SKM-1 (cell line): ENCODE results near the gene KCNJ1.

ENCODE experiments used
- DNase-seq: peaks from one replicate; lab custom pipeline; 2025; ENCODE audit not compliant: unreplicated experiment; lab: John Stamatoyannopoulos, UW

KCNJ1 gene

DNA sequence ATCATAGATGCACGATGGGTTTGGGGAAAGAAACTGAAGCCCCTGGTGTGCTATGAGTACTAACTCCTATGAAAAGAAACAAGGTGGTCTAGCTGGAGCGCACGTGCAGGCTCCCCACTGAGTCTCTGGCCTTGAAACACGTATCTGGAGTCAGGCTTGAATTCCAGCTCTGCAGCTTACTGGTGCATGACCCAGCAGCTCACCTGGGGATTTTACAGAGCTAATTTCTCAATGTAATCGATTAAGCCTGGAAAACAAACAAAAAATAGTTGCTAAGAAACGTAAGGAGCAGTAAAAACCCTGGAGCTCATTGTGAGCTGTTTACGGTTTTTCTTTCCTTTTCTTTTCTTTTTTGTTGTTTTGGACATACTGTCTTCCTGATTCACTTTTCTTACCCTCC, 12.3 kb downstream of the KCNJ1 start:
- DNase-seq: no peak

DNA sequence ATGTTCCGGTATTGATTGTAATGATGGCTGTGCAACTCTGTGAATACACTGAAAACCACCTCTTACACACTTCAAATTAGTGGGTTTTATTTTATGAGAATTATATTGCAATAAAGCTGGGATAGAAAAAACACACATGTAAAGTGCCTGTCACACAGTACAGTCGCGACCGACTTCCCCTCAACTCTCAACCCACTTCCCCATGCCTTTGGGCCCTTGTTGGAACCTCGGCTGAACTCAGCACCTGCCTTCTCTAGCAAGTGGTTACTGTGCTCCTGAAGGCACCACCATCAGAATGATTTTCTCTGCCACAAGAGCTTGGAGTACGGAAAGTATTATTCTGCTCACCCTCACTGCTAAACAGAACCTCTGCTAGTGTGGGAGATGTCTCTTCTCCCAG, 13.5 kb downstream of the KCNJ1 start:
- no peak for DNase-seq

DNA sequence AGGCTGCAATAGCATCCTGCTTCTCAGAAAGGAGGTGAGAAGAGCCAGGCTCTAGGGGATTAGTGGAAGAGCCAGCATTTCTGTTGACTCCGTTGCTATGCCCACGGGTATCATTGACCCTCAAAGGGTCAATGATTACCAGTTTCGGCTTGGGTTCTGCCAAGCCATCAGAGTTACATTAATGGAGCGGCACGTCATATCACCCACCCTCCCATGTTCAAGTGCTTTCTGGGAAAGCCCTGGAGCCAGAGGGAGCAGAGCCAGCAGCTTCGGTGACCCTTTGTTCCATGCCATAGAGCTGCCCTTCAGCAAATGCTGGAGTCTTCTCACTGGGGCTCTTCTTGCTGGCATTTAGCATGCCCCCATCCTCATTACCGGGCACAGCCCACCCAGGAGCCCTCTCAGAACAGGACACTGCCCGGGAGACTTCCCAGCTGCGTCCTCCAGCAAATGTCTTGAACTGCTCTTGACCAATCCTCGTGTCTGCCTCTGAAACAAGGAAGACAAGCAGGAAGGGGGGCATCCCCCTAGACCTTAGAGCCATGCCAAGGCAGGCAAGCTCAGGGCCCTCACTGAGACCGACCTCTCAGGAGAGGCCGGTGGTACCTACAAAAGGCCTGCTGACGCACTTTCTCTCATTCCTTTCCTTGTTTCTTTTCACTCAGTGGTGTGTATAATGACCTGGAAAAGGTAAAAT, 14.6 kb downstream of the KCNJ1 start:
- DNase-seq: no peak

DNA sequence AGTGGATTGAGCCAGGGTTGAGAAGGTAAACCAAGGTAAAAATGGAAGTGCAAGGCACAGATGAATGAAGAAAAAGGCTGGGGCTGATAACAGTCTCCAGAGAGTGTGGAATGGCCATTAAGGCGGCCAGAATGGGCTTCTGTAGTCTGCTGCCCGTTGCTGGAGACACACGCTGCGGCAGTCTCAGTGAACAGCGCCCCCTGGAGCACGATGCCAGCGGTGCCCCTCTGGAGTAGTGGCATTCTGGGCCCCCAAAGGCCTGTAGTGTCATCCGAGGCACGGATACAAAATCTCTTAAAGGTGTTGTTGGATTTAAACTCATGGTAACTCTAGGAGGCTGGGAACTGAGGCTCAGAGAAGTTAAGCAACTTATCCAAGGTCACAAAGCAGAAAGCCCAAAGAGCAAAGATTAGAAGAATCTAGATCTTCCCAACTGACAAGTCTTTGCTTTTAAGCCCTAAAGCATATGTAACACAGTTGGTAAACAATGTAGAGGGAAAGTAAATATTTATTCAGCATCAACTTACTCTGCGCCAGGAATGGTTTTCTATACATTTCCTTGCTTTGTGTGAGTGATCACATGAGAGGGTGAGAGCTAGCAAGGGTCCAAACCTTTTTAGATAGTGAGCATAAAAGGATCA, 18.2 kb downstream of the KCNJ1 start:
- peak; percentile 24 for DNase-seq

DNA sequence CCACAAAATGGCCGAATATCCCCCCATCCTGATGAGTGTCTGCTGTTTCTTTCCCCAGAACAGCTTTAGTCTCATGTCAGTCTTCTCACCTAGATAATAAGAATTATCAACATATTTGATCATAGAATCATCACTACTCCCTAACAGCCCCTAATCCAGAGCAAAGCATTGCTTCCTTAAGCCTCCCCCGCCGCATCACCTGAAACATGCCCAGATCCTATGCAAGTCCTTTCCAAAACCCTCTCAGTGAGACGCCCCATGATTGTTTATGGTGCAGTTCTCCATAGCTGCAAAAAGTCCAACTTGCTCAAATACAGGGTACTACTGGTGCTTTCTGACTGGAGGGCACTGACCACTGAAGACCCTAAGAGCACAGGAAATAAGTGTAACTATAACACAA, 20.1 kb downstream of the KCNJ1 start:
- no peak for DNase-seq

DNA sequence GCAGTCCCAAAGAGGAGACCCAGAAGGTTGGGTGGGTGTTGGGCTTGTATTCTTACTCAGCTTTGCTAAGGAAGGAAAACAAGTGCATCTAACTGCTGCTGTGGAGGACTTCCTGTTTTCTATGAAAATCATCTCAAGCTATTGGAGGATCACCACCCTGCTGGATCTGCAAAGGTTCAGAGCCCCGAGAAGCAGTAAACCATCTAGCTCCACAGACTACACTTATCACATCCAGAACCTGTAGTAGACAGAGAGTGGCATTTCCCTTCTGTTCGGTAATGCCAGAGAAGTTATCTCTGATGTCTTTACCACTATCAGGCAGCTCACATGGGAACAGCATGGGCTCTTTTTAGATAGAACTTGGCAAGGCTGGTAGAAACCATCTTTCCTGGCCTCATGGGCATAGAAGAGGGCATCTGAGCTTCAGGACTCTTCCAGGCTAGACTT, 21.7 kb downstream of the KCNJ1 start:
- DNase-seq: no peak

DNA sequence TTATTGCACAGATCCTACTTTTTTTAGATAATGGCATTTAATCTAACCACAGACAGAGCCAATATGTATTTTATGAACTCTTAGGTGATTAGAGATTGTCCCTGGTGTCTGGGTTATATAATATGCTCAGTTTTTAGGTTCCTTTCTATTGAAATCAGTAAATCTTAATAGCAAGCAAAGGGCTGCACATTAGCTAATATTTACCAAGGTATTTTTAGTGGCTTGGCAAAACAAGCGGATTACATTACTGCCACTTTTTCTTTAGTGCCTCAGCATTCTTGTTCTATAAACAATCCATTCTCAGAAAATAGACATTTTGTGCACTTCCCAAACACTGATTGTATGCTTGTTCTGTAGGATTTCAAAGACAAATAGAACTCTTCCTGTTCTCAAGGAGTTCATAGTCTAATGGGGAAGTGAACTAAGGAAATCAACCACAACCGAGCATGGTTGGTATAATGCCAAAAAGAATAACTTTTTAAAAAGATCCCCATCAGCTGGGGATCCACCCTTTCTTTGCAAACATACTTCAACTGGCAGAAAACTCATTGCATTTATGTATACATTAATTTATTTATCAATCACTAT, 23.8 kb downstream of the KCNJ1 start:
- DNase-seq: no peak

DNA sequence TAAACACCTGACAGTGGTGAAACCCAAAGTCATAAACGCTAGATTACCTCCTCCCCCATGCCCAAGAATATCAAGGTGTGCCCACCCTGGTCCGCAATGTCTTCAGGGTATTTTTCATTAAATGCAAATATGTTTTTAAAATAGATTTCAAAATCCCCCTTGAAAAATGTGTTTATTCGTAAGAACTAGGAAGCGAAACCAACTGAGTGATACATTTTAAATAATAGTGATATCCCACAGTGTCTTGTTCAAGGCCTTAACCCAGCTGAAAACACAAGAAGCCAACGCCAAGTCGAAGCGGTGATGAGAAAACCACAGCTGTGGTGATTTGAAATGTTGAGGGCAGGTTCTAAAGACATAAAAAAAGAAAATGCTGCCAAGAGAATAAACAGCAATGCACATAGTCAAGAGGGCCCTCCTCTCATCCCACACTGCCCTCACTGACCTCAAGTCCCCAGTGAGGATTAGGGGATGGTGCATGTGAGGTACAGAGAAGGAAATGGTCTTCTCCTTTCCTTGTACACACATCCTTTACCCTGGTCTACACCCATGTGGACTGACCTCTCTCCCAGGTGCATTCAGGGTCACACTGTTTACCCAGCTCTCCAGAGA, 25.5 kb downstream of the KCNJ1 start:
- no peak for DNase-seq

DNA sequence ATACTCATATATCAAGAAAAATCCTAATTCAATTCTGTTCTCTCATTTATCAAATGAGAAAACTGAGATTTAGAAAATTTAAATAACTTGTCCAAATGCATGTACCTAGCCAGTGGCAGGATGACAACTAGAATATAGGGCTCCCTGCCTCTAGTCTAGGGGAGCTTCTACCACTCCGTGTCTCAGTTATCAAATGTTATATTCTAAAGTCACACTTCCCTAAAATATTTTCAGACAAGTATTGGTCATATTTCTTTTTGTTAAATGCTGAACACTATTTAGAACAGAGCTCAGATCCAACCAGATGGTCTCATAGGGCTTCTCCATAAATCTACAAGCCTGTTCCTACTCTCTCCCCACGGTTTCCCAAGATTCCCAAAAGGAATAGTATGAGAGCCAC, 26.3 kb downstream of the KCNJ1 start:
- no peak for DNase-seq

DNA sequence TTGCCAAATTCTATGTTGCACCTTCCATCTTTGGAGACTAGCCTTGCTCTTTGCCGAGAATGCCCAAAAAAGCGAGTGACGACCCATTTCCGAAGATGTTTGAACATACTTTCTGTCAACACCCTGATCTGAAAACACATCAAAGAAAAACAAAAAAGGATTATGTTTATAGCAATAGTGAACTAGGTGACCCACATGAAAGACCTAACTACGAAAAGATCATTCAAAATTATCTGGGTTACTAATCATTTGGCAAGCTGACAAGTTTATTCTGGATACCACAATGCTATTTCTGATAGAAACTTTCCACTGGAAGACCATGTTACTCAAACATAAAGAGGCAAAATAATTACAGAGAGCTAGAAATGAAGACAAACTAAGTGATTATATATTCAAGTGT, 27.0 kb downstream of the KCNJ1 start:
- no peak for DNase-seq

DNA sequence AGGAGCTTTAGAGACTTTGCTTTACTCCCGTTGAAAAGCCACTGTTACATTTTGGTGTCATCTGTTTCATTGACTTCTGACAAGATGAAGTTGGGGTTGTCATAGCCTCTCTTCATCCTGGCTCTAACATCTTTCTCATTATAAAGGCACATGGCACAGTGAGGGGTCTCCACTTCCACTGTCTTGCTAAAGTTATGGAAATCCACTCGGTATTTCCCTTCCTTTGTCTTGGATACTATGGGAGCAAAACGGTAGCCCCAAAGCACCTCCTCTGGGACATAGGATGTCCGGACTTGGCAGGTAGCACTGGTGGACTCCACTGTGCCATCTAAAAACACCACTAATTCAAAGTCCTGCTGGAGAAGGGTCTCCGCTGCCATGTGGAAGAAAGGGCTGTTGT, 28.0 kb downstream of the KCNJ1 start:
- DNase-seq: no peak

DNA sequence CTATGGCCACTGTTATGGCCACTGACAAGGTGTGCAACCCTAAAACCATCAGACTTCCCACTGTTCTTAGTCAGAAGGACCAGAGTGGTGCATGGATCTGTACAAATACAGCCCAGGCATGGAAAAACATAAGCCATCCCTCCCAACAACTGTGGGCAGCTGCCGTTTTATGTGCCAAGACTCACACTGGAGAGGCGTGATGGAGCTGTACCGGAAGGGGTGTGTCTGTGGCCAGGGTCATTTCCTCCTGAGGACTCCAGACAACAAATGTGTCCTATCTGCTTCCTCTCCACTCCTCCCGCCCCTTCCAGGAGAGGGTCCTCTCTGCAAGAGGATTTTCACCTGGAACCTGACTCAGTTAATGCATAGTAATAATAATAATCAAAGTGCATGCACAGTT, 29.5 kb downstream of the KCNJ1 start:
- no peak for DNase-seq

DNA sequence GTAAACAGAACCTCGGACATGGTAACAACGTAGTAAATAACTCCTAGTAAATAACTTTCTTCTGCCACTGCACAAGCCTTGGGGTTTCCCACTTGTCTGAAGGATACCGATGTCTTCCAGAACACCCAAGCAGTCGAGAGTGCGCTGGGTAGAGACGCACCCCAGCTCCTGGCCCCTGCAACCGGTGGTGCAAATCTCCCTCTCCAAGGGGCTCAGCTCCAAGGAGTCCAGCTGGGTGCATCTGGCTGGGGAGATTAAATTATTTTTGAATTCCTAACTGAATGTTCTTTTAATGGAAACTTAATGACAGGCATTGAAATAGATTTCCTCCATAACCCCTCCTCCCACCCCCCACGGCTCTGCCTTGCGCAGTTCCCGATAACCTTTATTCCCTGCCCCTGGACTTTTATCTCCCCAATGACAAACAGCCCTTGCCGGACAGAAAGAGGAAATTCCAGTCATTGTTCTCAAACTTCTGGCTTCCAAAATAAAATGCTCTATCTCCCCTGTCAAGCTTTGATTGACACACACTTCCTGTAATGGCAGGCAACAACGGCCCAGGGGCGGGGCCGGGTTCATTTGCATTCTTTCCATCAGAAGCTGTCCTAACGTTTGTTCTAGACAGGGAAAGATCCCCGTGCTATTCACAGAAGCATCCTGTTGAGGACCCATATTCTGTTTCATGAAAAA, 31.2 kb downstream of the KCNJ1 start:
- no peak for DNase-seq

DNA sequence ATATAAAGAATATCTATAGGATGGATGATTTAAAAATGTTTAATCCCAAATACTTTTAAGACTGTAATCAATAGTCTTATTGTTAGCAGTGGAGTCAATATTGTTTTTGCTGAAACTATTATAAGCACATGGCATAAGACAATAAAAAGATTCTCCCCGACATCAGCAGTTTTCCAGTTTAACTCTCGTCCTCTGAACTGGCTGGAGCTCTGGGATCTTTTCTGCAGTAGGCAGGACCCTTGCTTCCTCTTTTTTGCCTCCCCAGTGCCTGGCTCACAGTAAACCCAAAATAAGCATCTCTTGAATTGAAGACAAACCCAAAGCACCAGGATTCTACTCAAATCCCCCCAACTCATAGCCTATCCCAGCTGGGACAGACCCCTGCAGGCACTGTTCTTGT, 32.9 kb downstream of the KCNJ1 start:
- no peak for DNase-seq

DNA sequence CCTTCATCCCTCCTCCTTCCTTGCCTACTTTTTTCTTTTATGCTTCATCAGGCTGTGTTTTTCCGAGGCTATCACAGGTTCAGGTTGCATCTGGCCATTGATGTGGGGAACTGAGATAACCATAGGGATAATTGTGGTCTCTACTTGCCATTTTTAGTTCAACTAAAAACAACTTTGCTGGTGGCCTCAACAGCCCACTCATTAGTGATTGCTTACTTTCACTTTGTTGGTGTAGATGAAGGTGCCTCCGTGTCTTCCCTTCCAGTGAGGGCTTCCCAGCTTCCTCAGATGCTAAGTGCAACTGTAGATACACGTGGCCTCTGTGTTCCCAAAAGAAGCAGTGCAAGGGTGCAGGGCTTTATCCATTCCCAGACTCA, 35.0 kb downstream of the KCNJ1 start:
- no peak for DNase-seq

DNA sequence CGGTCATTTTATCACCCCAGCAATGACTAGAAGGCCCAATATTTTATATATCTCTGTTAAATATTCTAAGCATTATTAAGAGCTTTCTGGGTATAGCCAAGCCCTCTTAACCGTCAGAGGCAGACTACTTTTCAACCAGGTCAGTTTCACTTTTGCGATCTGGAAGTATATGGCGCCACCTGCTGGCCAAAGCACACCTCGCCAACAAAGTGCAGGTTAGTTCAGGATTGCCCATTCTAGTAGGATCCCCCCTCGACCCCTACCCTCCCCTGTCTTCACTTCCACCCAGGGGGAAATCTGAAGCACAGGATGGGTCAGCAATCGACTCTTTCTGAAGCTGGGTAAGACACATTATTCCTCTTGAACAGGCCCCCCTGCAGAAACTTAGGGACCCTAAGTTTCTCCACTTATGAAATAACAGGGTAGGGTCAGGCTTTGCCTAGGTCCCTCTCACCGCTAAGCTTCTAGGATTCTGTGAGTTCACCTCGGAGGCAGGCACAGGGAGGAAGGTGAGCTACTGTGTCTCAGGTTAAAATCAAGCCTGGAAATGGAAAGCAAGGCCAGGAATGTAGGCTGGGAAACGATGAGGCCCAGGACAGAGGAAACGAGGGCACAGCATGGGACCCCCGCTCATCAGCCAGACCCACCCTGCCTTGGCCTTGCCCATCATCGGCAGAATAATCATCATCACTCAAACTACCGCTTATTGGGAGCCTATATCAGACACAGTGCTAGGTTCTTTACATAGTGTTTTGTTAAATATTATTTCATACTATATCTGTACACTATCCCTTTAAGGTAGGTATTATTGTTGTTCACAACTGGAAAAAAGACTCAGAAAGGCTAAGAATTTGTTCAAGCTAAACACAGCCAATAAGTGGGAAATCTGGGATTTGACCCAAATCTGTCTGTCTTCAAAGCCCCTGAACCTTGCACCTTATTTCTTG, 35.6 kb downstream of the KCNJ1 start:
- peak; percentile 72 for DNase-seq

DNA sequence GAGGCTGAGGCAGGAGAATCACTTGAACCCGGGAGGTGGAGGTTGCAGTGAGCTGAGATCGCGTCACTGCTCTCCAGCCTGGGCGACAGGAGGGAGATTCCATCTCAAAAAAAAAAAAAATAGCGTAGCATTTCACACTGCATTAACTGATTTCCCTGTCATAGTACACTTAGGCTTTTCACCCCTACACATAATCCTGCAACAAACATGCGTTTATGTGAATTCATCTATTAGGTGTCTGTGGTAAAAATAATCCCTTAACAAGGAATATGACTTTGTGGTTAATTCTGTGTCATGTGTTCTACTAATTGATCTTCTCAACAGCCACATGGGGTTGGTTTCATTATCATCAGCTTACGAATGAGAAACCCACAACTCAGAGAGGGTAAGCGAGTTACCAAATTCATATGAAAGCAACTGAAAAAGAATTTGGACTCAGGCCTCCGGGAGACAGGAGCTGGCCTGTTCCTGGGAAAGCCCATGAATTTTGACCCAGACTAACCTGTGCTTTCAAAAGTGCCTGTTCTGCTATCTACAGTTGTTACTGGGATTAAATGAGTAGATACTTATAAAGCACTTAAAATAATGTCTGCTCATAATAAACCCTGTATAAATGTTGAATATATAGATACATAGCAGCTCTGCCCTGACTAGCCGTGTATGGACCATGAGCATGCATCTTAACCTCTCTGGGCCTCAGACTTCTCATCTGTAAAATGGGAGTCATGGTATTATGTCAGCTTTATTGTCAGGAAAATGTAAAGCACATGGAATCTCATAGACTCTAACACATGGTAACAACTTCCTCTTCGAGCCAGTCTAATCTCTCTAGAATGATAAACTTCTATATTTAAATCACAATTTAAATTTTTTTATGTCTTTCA, 36.6 kb downstream of the KCNJ1 start:
- DNase-seq: peak; percentile 72

DNA sequence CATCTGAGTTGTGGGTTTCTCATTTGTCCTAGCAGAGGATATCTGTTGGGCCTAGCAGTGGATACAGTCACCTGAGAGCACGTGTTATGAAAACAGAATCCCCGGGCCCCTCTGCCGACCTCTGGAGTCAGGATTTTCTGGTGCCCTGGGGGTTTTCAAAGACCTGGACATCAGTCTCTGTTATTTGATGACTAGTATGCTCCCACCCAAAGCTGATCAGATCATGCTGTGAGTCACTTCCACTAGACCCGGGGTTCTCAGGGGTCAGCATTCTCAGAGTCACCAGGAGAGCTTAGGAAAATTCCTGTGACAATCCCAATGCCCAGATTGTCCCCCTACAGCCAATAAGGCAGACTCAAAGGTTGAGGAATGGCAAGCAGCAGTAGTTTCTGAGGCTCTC, 38.7 kb downstream of the KCNJ1 start:
- DNase-seq: no peak

DNA sequence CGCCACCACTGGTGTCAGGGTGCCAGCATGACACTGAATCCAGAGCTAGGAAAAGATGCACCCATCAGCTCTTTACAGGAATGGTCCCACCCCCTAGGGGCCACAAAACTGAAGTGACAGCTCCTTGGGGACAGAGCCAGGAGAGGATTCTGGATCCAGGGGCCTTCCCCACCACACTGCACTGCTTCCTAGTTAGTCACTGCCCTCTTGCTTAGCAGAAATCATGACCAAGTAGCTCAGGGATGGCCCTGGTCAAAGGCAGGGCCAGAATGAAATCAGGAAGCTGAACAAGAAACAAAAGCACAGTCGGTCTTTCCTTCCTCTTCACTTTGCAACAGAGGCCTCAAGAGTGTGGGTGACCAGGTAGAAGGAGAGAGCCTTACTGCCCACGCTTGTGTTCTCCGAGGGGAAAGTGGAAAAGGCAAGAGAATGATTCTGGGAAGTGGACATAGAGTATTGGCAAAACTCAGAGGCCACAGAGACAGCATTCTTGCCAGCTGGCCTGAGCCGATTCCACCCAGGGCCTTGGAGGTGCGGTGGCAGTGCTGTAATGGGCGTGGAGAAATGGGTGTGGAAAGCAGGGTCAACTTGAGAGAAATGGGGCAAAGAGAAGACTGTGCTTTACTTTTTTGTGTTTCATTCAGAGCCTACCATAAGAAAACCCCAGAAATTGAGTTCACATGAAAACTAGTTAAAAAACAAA, 39.8 kb downstream of the KCNJ1 start:
- DNase-seq: no peak
